ENCODE results near the gene RBBP5.

Gene RBBP5

DNA sequence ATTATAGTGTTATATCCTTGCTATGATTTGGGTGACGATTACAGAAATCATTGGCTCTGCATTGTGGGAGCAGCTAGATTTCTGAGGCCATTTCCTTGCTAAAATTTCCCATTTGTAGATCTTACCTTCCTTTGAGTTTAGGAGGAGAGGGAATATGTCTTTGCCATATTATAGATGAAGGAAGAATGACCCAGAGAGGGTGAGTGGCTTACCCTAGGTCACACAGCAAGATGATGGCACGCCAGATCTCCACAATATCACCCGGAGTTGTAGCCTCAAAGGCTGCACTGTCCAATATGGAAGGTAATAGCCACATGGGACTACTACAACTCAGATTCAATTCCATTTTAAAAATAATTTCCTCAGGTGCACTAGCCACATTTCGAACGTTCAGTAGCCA, 68.5 kb downstream of the RBBP5 start:
- no peak for DNase-seq

DNA sequence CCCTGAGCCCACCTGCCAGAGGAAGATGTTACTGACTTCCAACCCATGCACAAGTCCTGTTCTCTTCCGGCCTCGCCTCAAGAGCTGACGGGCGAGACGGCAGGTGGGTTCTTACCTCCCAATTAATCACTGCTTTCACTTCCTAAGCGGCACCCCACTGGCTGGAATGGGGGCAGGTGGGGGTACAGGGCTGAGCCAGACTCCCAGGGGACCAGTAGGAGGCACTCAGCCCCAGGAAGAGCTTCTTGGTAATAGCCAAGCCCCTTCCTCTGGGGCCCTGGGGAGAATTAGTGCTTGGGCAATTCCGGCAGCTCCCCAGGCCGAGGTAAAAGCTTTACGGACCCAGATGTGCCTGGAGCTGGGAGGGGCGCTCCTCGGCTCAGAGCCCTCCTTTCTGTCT, 69.1 kb downstream of the RBBP5 start:
- no peak for DNase-seq

DNA sequence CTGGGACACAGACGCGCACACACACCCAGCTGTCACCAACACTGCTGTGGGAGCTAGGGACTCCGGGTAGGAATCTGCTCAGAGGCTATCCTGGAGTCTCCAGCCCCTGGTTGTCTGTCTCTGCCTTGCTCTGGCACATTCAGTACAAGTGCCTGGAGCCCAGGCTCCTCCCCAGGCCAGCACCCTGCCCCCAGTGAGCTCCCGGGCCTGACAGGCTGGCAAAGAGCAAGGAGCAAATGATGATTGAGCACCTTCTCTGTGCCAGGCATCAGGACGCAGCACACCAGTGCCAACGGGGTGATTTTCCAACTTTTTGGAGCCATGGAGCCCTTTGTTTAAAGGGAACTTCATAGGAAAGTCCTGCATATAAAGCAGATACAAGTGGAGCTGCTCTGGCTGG, 72.3 kb downstream of the RBBP5 start:
- no peak for DNase-seq

DNA sequence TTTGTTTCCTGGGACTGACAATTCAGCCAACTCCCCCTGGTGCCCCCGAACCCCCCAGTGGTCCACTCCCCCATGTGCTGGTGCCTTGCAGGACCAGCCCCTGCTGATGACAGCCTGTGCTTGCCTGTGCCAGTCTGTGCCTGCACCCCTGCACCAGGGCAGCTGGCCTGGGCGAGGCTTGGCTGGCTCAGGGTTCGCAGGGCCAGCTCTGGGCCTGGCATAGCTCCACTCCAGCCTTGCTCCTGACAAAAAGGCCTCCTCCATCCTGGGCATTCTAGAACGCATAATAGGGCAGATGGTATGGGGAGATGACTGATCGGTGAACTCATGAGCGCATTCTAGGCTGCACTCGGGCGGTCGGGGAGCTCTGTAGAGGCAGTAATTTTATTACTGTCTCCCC, 73.4 kb downstream of the RBBP5 start:
- no peak for DNase-seq

DNA sequence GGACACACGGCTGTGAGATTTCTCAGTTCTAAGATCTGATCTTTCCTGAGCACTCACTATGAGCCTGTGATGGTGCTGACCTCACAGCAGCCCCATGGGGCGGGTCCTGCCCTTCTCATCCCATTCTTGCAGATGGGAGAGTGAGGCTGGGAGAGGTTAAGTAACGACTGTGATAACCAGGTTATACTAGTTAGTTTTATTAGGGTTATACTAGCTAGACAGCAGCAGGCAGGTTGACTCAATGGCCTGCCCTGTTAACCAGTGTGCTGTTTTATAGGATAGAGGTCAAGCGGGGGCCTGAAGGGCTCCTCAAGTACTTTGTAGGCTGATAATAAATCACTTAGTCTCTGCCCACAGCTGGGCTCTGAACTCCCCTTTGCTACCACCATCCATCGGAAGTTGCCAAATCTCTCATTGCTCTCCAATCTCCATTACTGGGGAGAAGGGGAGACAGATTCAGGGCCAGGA, 74.0 kb downstream of the RBBP5 start:
- no peak for DNase-seq

DNA sequence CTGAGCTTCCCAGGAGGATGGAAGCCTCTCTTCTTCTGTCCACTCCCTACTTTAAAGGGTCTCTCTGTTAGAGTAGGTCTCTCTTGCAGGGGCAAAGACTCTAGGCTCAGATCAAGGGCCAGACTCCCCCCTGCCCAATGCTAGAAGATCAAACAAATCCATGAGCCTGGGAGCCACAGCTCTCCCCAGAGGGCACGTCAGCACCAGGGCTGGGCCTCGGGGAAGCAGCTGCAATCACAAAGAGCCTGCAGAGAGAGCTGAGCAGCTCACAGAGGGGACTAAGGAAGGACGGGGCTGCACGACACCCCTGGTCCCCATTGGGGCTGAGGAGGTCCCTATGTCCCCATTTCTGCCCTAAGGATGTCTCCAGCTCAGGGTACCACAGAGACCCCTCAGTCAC, 74.9 kb downstream of the RBBP5 start:
- DNase-seq, result no peak

DNA sequence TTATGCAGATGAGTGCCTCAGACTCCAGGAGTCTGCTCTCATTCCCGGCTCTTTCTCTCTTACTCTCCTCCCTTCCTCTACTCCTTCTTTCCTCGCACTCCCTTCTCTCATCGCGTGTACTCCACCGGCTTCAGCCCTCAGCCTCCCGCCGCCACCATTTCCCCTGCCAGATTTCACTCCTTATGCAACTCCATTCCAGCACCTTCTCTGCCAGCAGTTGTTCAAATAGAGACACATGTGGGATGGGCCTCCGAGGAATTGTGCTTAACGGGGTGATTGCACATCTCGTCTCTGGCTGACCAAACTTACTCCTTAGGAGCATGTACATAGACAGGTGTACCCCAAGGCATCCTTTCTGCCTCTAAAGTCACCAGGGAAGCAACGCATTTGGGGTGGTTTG, 76.6 kb downstream of the RBBP5 start:
- no peak for DNase-seq

DNA sequence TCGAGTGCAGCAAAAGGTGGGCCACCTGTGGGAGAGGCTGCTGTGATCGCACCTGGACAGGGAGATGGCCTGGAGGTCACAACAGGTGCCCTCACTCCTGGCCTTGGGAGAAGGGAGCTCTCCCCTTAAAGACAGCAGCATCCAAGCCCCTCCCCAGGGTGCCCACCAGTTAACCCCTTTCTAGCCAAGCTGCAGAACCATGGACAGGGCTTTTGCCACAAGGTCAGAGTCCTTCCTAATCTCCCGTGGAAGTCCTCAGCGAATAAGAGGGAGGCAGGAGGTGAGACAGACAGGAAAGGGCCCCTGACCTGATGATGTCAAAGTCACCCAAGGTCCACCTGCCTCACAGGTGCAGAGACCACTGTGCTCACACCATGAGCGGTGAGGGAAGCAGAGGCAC, 77.0 kb downstream of the RBBP5 start:
- no peak for DNase-seq

DNA sequence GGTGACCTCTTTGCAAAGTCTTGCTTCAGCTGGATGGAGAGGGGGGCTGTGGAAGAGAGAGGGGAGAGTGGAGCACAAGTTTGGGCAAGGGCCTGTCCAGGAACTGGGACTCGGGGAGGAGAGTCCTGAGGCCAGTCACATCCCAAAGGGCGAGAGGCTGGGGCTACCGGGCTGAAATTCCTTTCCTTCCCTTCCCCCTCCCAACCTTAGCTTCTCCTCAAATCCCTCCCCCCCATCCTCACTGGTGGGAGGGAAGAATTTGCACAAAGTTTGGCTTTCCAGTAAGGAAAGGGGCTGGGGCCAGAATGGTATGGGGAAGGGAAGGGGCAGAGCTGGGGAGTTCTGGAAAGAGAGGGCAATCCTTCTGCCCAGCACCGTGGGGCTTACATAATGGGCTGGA, 77.9 kb downstream of the RBBP5 start:
- DNase-seq, result no peak

DNA sequence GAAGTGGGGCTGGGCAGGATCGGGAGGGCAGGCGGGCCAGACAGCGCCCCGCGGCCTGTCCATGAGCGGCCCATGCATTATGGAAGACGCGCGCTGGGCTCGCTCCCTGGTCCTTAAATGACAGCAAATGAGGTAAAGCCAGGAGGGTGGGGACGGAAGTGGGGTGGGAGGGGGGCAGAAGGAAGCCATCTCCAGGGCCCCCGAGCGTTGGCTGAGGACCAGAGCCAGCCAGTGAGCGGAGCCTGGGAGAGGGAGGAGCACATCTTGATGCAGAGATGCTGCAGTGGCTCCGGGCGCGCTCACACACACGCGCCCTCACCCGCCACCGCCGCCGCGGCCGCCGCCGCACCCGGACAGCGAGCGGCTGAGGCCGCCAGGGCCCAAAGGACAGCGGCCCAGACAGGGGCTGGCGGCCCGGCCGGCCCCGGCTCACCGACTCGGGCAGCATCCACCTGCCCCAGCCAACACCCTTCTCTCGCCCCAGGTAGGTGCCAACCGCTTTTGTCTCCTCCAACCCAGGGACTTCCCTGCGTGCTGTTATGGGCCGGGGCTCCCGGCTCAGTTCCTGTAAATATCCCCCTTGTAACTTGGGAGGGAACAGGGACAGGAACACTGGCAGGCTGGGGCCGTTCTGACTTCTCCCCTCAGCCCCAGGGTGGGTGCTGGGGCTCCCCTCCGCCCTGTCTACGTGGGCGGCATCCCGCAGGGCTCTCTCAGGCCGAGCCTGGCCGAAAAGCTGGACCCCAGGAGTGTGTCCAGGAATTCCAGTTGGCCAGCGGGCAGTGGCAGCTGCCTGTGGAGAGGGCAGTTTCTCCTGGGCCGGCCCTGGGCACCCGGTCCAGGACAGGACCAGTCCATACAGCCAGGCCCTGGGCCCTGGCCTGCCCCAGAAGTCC, 78.6 kb downstream of the RBBP5 start, which contains the start of gene CNTN2:
Gene CNTN2 (plus strand): TSS at position 302 of the 896 bp plus-strand sequence. CDS start 9,974 bp downstream, outside the sequence.
- DNase-seq, result no peak

DNA sequence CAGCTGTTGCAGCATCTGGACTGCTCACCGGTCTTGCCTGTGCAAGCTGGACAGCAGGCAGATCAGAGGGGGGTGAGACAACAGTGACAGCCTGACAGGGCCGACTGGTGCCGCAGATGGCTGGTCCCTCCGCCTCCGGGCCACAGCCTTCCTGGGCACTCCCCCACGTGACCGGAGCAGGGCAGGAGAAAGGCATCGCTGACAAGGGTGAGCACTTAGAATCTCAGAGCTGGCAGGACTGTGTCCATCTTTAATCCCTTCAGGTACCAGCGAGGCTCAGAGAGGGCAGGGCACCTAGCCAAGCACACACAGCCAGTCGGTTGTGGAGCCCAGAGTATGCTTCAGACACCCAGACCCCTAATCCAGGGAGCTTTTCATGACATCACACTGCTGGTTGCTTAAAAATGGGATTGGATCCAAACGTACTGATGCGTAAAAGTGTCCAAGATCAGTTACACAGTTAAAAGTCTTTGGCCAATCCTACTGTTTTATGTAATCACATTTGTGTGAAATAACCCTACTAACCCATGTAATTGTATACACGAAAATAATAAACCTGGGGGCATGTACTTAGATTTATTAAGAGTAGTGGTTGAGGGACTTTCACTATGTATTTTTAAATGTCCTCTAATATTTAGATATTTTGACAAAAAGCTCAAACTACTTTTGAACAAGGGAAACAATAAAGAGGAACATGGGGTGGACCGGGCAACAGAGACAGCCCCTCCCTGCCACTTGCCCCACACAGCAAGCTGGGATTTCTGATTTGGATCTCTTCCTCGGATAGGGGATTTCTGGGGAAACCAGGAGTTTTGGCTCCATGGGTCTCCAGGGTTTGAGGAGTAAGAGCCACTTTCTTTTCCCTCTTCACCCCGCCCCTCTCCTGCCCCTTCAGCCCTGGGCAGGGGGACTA, 79.5 kb downstream of the RBBP5 start:
- no peak for DNase-seq

DNA sequence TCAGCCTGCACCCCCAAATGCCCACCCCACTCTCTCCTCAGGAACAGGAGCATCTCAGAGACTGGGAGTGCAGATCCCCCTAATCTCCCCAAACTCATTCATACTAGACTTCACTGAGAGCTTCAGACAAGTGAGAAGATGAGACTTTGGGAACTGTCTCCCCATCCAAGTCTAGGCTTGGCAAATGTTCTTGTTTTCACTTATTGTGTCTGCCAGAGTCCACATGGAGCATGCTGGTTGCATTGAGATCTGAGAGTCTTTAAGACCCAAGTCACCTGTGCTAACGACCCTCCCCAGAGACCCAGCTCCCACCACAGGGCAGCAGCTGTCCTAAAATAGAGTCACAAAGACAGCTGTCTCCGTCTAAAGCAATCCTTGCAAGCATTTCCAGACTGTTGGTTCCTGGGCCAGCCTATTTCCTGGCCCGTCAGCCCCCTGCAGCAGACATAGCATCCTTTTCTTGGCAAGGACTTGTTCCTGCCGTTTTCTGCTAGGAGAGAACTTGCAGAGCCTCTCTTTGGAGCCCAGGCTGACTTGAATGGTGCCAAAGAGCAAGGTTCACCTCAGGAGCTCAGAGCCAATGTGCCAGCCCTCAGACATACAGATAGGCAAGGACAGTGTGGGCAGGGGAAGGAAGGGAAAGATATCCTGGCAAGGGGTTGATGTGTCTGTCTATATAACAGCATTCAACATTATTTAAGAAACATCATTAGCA, 80.6 kb downstream of the RBBP5 start:
- DNase-seq, result no peak

DNA sequence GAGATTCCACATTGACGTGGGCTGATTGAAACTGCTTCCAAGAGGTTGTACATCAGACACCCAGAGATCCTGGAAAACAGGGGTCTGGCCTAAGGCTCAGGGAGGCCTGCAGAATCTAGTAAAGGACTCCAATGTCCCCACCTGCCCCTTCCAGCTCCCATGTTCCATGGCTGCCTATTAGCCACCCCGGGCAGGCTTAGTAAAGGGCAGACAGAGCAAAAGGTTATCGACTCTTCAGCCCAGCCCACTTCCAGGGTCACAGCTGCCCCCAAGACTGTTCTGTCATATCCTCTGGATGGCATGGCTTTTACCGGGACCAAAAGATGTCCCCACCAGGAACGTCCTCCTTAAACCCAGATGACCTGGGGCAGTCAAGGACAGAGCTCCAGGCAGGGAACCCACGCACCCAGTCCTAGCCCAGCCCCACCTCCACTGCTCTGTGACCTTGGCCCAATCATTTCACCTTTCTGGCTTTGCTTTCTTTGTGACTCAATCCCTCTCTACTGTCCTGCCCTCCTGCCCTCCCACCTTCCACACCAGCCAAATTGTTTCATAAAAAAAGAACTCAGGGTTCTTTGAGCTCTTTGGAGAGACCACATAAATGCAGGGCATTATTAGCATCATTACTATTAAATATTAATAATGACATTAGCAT, 83.5 kb downstream of the RBBP5 start:
- DNase-seq, result no peak

DNA sequence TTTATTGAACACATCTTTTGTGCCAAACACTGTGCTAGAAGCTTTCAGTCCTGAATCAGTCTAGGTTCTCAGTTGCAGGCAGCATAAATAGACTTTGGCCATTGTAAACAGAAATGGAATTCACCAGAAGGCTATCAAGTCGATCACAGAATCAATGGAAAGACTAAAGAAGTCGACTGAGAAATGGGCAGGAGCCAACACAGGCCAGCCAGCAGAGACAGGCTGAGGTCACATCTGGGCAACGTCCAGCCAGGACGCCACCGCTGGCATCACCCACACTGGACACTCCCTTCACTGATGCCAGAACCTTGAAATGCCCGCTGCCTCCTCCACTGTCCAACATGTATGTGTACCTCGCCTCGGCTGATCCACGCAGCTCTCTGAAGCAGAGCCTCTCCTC, 84.2 kb downstream of the RBBP5 start:
- DNase-seq, result no peak
